GM12865 (cell line): ENCODE data around the gene RNF144B.

Experiments
- DNase-seq: peaks from one replicate; pipeline ENCODE4 v3.0.0; 2010; ENCODE audit warnings: low read depth
- H3K4me3 ChIP-seq: 2 replicates; pipeline ENCODE4 v1.5.1; 2011; ENCODE audit warnings: mild to moderate bottlenecking, low read depth, low read length, control low read depth
- TF ChIP-seq, protein P1 (sequence below): IDR thresholded peaks from 2 replicates; pipeline ENCODE4 v1.5.1; 2011; ENCODE audit warnings: low read length, control low read depth, low read depth, inconsistent platforms; ENCODE audit not compliant: insufficient read depth; ENCODE audit errors: missing control alignments

RNF144B gene

DNA sequence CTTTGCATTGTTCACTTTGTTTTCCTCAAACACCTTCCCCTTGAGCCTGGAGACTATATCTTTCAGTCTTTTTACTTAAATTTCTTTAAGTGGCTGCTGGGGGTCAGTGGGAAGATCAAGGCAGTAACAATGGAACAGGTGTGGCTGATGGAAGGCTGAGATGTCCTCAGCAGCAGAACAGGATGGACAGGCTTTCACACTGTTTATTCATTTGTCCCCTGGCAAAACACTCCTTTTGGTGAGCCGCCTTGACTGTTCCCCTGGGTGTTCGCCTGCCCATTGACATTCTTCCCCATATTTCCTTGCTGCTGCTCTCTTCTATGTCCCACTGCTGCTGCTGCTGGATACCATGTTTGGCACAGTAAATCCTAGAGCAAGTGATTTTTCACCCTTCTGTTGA lies 38.1 kb downstream of the RNF144B start:
- no peak for DNase-seq
- TF ChIP-seq, protein P1, sequence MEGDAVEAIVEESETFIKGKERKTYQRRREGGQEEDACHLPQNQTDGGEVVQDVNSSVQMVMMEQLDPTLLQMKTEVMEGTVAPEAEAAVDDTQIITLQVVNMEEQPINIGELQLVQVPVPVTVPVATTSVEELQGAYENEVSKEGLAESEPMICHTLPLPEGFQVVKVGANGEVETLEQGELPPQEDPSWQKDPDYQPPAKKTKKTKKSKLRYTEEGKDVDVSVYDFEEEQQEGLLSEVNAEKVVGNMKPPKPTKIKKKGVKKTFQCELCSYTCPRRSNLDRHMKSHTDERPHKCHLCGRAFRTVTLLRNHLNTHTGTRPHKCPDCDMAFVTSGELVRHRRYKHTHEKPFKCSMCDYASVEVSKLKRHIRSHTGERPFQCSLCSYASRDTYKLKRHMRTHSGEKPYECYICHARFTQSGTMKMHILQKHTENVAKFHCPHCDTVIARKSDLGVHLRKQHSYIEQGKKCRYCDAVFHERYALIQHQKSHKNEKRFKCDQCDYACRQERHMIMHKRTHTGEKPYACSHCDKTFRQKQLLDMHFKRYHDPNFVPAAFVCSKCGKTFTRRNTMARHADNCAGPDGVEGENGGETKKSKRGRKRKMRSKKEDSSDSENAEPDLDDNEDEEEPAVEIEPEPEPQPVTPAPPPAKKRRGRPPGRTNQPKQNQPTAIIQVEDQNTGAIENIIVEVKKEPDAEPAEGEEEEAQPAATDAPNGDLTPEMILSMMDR: no peak

DNA sequence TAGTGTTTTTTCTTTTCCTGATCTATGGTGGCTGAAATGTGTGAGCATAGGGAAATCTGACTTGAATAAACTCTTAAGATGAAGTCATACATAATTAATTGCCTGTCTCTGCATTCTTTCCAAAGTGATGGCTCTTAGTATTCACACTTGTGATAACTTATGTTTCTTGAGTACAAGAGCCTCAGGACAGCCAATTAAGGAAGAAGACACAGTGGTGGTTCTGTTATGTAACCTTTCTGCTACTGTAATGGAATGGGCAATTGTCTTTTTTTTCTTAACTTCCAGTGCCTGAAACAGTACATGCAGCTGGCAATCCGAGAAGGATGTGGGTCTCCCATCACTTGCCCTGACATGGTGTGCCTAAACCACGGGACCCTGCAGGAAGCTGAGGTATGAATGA lies 40.1 kb downstream of the RNF144B start:
- H3K4me3 ChIP-seq: no peak overlapping the region
- DNase-seq: no peak
- TF ChIP-seq, protein P1: no peak

More for the DNA sequence above, 38.1 kb downstream of the RNF144B start:
- no peak overlapping the region for H3K4me3 ChIP-seq

GRCh38 chr6:18429655-18430297 lies 42.6 kb downstream of the RNF144B start:
- H3K4me3 ChIP-seq: no peak overlapping the region
- TF ChIP-seq, protein P1: no peak
- no peak for DNase-seq

- no peak overlapping the region for H3K4me3 ChIP-seq
- TF ChIP-seq, protein P1: no peak
- no peak for DNase-seq
Observed at GRCh38 chr6:18431581-18431980, 44.4 kb downstream of the RNF144B start.

DNA sequence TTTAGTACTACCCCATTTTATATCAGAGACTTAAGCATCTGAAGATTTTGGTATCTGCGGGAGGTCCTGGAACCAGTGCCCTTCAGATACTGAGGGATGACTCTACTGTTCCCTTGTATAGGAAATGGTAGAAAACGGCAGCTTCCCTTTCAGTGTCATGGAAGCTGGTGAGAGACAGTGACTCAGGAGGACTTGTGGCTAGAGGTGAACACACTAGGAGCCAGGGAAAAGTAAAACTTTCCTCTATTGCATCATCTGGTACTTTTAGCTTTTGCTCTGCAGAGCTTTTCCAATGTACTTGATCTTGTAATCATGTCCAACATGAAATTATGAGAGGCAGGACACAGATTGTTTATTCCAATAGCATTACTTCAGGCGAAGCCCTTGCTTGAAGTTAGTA lies 45.0 kb downstream of the RNF144B start:
- no peak overlapping the region for H3K4me3 ChIP-seq
- no peak for DNase-seq
- TF ChIP-seq, protein P1: no peak

- TF ChIP-seq, protein P1: no peak
- H3K4me3 ChIP-seq: no peak overlapping the region
- no peak for DNase-seq
Observed at GRCh38 chr6:18432619-18433018, 45.5 kb downstream of the RNF144B start.

GRCh38 chr6:18433059-18433458 lies 45.9 kb downstream of the RNF144B start:
- TF ChIP-seq, protein P1: no peak
- no peak for DNase-seq
- H3K4me3 ChIP-seq: no peak overlapping the region
